SK-N-MC (cell line): Measurements from ENCODE around the gene CIDEA.

Source experiments
- DNase-seq: peaks from one replicate; pipeline ENCODE4 v3.0.0-alpha.2; 2011; ENCODE audit warnings: low read depth, low spot score
- H3K27ac ChIP-seq: fragments of 200-600 bp; sonication (generic); 2 replicates; pipeline ENCODE4 v1.5.1; 2016; ENCODE audit warnings: mixed run types
- H3K36me3 ChIP-seq: fragments of 200-600 bp; sonication (generic); 2 replicates; pipeline ENCODE4 v1.6.1; 2017; ENCODE audit warnings: antibody characterized with exemption, low read length, mixed read lengths; ENCODE audit not compliant: insufficient read depth
- H3K4me3 ChIP-seq: fragments of 200-600 bp; sonication (generic); 2 replicates; pipeline ENCODE4 v1.5.1; 2016
- H3K9ac ChIP-seq: fragments of 200-600 bp; sonication (generic); 2 replicates; pipeline ENCODE4 v1.8.0; 2017; ENCODE audit warnings: mixed run types, mixed read lengths; ENCODE audit not compliant: insufficient read length
- H3K9me3 ChIP-seq: fragments of 200-600 bp; sonication (generic); 2 replicates; pipeline ENCODE4 v1.6.1; 2017; ENCODE audit warnings: low read depth, mild to moderate bottlenecking, antibody characterized with exemption, low read length, moderate library complexity, mixed read lengths
- EZH2 ChIP-seq: fragments of 200-600 bp; sonication (generic); IDR thresholded peaks from one replicate; pipeline ENCODE4 v1.6.1; 2017; ENCODE audit warnings: antibody characterized with exemption
- FOXP2 ChIP-seq: optimal IDR thresholded peaks from 2 replicates; pipeline ENCODE3; 2011; ENCODE audit warnings: mild to moderate bottlenecking, moderate library complexity; ENCODE audit not compliant: insufficient read depth; ENCODE audit errors: extremely low read length, control extremely low read depth
- POLR2AphosphoS5 ChIP-seq: IDR thresholded peaks from 2 replicates; pipeline ENCODE4 v1.6.1; 2012; ENCODE audit warnings: mild to moderate bottlenecking, low read depth, low read length, borderline replicate concordance

CIDEA gene

GRCh38 chr18:12304351-12305210 is 50.4 kb downstream of the CIDEA start:
- H3K36me3 ChIP-seq, result peaks cover 3% of the 10 kb centered on the region
- H3K9me3 ChIP-seq, result no peaks in the 10 kb centered on the region
- DNase-seq, result no peak
- TF ChIP-seq EZH2, result no peak
- no peak for TF ChIP-seq FOXP2
- no peak for TF ChIP-seq POLR2AphosphoS5
- no peak overlapping the region for H3K27ac ChIP-seq
- H3K4me3 ChIP-seq, result no peak overlapping the region
- H3K9ac ChIP-seq, result no peak overlapping the region

DNA sequence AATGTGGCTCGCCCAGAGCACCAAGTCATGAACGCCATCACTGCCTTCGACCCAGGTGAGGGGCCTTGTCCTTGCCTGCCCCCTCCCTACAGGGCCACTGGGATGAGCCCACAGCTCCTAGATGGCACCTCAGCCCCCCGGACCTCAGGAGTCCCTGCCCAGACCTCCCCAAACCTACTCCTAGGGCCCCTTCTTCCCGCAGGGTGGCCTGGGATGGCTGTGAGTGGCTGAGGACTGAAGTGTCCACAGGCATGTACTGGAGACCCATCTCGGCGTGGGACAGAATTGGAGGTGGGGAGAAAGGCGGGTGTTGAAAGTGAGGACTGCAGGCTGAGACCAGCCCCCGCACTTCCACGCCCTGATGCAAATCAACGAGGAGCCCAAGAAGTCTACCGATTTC is 51.0 kb downstream of the CIDEA start:
- Histone ChIP-seq H3K9me3 (no peaks in the 10 kb centered on the region), H3K9ac (no peak overlapping the region), H3K4me3 (no peak overlapping the region), H3K36me3 (peaks cover 10% of the 10 kb centered on the region), H3K27ac (no peak overlapping the region)
- no peak for TF ChIP-seq POLR2AphosphoS5
- no peak for DNase-seq

DNA sequence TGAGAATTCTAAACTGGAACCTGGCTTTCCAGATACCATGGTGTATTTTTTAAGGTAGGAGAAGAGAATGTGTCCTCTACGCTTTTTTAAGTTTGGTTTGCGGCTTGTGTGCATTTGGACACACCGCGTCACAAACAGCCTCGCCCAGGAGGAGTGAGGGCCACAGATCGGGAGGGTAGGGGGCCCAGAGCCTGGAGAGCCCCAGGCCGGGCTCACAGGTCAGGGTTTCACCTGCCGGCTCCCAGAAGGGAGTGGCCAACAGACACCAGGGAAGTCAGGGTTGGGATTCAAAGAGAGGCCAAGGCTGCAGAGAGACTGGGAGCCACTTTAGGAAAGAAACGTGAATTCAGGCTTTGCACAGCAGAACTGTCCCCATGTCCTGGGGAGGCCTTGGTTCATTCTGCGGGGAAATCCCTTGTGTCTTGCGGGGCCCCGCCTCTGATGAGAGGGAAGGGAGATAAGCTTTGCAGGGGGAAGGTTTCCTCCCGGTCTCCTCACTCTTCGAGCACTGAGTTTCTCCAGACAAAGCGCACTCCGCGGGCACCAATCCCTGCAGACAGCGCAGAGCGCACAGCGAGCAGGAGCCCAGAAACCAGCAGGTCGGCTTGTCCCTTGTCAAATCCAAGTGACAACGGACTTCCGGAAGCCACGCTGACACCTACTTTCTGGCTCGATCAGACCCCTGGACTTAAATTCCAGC is 51.9 kb downstream of the CIDEA start:
- Histone ChIP-seq H3K27ac (no peak overlapping the region), H3K4me3 (peak overlapping the region; percentile 92; the same call in 1 of the 2 replicates), H3K9me3 (peaks cover 5% of the 10 kb centered on the region; the same call in 1 of the 2 replicates), H3K36me3 (peaks cover 18% of the 10 kb centered on the region), H3K9ac (no peak overlapping the region)
- DNase-seq, result no peak
- TF ChIP-seq EZH2 (no peak), FOXP2 (no peak), POLR2AphosphoS5 (no peak)

- H3K27ac ChIP-seq, result peak overlapping the region; percentile 70
- H3K4me3 ChIP-seq, result peak overlapping the region; percentile 92
- DNase-seq, result no peak
- TF ChIP-seq FOXP2 (no peak), EZH2 (no peak), POLR2AphosphoS5 (no peak)
- H3K9ac ChIP-seq, result peak overlapping the region; percentile 62
- peaks cover 28% of the 10 kb centered on the region for H3K36me3 ChIP-seq
- H3K9me3 ChIP-seq, result peaks cover 12% of the 10 kb centered on the region
These were observed 52.9 kb downstream of the CIDEA start for GRCh38 chr18:12306752-12307700.

GRCh38 chr18:12307701-12308385 is 53.7 kb downstream of the CIDEA start, which contains the start of gene TUBB6:
TSS of gene TUBB6 (plus strand) at chr18:12308241. CDS start at chr18:12308293, 52 bp downstream.
- Histone ChIP-seq H3K9me3 (peaks cover 15% of the 10 kb centered on the region), H3K36me3 (peaks cover 35% of the 10 kb centered on the region), H3K9ac (peak within 1 kb of the TSS; percentile 85), H3K27ac (peak within 1 kb of the TSS; percentile 70), H3K4me3 (peak within 1 kb of the TSS; percentile 92)
- no peak for DNase-seq
- TF ChIP-seq POLR2AphosphoS5 (peak; percentile 73), EZH2 (no peak)

- Histone ChIP-seq H3K9me3 (peaks cover 15% of the 10 kb centered on the region), H3K9ac (peak overlapping the region; percentile 85), H3K27ac (peak overlapping the region; percentile 35; the same call in 1 of the 2 replicates), H3K4me3 (peak overlapping the region; percentile 92), H3K36me3 (peaks cover 42% of the 10 kb centered on the region)
- no peak for DNase-seq
- TF ChIP-seq FOXP2 (no peak), EZH2 (no peak), POLR2AphosphoS5 (no peak)
These were observed 54.4 kb downstream of the CIDEA start for GRCh38 chr18:12308386-12309100.

- Histone ChIP-seq H3K9ac (peak overlapping the region; percentile 85), H3K36me3 (peaks cover 49% of the 10 kb centered on the region), H3K4me3 (peak overlapping the region; percentile 92), H3K9me3 (peaks cover 15% of the 10 kb centered on the region), H3K27ac (no peak overlapping the region)
- TF ChIP-seq POLR2AphosphoS5 (0 out of 2 replicates have a peak, but pooled peaks have one; percentile 17), FOXP2 (no peak), EZH2 (no peak)
- DNase-seq, result no peak
These were observed 55.6 kb downstream of the CIDEA start for GRCh38 chr18:12309683-12310198.
